ENCODE measurements around the gene TIE1.

TIE1 gene

DNA sequence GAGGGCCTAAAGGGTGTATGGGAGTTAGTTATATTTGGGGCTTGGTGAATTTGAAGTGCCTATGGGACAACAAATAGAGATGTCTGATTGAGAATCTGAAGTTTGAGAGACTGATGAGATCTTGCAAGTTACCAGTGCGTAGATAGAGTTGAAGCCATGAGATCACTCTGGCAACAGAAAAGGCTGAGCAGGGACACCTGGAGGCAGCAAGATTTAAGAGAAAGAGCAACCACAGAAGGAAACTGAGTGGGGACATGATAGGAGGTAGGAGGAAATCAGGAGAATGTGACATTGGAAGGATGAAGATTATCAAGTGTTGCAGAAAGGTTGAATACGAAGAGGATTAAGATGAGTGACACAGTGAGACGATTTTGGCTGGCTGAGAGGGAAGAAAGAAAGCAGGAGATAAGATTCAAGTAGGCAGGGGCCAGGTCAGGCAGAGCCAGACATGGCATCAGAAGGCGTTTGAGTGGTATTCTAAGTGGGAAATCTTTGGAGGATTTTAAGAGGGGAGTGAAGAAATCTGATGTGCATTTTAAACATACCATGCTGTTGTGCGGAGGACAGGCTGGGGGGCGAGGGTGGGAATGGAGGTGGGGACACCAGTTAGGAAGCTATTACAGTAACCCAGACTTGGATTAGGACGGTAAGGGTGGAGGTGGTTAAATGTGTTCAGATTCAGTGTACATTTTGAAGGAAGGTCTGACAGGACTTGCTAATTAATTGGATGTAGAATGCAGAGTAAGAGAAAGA is 33.8 kb downstream of the TIE1 start:
- in situ Hi-C loops (cut with MboI; ENCODE audit: low sequenced_read_pairs): no loop called here

DNA sequence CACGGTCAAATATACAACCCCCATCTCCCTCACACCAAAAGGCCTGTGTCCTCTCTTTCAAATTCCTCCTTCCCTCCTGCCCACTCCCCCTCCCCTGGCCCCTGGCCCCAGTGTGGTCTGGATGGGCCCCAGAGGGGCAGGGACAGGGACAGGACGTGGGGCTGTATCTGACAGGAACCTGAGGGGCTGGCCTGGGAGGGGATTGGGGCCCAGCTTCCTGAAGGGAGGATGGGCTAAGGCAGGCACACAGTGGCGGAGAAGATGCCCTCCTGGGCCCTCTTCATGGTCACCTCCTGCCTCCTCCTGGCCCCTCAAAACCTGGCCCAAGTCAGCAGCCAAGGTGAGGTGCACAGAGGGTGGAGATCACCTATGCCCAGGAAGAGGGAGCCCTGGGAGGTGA is 36.8 kb downstream of the TIE1 start, which contains the start of gene MPL:
TSS of gene MPL (plus strand) at position 231 of the 400 bp plus-strand sequence. CDS start at position 262, 31 bp downstream.
- in situ Hi-C loops (cut with MboI; ENCODE audit: low sequenced_read_pairs): no loop called here

DNA sequence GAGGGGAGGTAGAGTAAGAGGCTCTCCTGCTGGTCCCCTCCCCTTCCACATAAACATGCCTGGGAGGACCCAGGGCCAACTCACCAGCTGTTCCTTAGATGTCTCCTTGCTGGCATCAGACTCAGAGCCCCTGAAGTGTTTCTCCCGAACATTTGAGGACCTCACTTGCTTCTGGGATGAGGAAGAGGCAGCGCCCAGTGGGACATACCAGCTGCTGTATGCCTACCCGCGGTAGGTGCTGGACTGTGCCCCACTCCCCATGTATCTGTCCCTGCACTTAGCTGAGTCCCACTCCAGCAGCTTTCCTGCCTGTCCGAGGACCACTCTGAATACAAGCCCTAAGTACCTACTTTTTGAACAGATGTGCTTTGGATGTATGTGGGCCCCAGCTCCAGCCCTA is 37.2 kb downstream of the TIE1 start:
- in situ Hi-C loops (cut with MboI; ENCODE audit: low sequenced_read_pairs): no loop called here

GRCh38 chr1:43339584-43340232 is 38.9 kb downstream of the TIE1 start:
- in situ Hi-C loops (cut with MboI; ENCODE audit: low sequenced_read_pairs): no loop called here

- in situ Hi-C loops (cut with MboI; ENCODE audit: low sequenced_read_pairs): no loop called here
Observed at GRCh38 chr1:43340559-43340958, 39.8 kb downstream of the TIE1 start.

GRCh38 chr1:43344267-43344850 is 43.6 kb downstream of the TIE1 start:
- in situ Hi-C loops (cut with MboI; ENCODE audit: low sequenced_read_pairs): no loop called here

DNA sequence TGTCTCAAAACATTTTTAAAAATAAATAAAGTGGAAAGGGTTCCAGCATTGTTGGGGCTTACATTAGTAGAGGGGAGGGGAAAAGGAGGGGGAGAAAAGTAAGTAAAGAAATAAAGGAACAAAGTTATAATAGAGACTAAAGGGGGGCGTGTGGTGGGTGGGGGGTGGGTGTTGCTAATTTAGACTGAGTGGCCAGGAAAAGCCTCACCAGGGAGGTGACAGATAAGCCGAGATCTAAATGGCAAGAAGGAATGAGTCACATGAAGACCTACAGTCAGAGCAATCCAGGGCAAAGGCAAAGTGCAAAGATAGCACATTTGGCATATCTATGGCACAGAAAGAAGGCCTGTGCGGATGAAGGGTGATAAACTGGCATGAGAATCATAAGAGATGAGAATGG is 44.3 kb downstream of the TIE1 start:
- in situ Hi-C loops (cut with MboI; ENCODE audit: low sequenced_read_pairs): no loop called here

DNA sequence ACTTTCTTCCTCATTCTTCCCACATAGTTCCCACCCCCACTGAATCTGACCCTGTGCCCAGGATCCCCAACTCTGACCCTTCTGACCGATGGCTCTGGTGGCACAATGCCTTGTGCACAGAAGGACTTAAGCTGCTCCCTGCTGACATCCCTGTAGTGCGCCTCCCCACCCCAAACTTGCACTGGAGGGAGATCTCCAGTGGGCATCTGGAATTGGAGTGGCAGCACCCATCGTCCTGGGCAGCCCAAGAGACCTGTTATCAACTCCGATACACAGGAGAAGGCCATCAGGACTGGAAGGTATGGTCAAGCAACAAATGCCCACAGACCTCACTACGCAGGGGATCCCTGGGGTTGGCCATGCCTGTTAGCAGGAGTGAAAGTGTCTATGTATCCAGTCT is 45.9 kb downstream of the TIE1 start:
- in situ Hi-C loops (cut with MboI; ENCODE audit: low sequenced_read_pairs): no loop called here

- in situ Hi-C loops (cut with MboI; ENCODE audit: low sequenced_read_pairs): no loop called here
Observed at GRCh38 chr1:43348343-43348808, 47.6 kb downstream of the TIE1 start.

DNA sequence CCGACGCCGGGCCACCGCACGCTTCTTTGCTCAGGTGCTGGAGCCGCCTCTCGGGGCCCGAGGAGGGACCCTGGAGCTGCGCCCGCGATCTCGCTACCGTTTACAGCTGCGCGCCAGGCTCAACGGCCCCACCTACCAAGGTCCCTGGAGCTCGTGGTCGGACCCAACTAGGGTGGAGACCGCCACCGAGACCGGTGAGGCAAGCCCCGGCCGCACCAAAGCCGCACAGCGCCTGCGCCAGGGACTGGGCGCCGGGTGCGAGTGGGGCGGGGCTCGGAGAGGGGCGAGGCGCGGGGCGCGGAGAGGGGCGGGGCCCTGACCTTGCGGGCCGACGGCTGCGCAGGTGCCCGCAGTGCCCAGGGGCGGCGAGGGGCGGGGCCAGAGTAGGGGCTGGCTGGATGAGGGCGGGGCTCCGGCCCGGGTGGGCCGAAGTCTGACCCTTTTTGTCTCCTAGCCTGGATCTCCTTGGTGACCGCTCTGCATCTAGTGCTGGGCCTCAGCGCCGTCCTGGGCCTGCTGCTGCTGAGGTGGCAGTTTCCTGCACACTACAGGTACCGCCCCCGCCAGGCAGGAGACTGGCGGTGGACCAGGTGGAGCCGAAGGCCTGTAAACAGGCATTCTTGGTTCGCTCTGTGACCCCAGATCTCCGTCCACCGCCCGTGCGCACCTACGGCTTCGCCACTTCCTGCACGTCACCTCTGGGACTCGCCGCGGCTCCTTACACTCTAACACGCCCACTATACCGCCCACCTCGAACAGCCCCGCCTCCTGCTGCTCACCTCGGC is 48.2 kb downstream of the TIE1 start:
- in situ Hi-C loops (cut with MboI; ENCODE audit: low sequenced_read_pairs): no loop called here

DNA sequence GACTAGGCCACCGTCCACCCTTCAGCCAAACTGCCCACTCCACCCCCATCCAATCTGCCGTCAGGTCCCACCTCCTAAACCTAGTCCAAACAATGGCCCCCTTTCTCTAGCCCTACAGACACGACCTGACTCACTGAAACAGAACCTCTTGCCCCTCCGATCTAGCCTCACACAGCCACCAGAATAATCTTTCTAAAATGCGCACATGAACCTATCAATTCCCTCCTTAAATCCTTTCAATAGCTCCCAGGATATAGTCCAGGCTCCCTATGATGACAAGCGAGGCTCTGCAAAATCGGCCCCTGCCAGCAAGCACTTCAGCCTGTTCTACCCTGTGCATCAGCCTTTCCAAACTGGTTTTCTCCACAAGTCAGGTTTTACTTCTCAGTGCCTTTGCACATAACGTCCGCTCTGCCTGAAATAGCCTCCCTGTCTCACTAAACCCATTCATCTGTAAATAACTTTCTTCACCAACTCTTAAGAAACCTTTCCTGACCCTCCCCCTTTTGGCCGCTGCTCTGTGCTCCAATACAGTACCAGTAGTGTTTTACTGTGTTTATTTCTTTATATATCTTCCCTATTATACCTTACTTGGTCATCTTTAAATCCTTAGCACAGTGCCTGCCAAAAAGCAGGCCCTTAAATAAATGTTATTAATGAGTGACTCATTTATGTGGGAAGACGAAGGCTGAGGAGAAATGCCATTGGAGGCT is 49.0 kb downstream of the TIE1 start:
- in situ Hi-C loops (cut with MboI; ENCODE audit: low sequenced_read_pairs): no loop called here

GRCh38 chr1:43350976-43351375 is 50.2 kb downstream of the TIE1 start:
- in situ Hi-C loops (cut with MboI; ENCODE audit: low sequenced_read_pairs): no loop called here

GRCh38 chr1:43351421-43352350 is 50.9 kb downstream of the TIE1 start:
- in situ Hi-C loops (cut with MboI; ENCODE audit: low sequenced_read_pairs): no loop called here

GRCh38 chr1:43352351-43352705 is 51.5 kb downstream of the TIE1 start:
- in situ Hi-C loops (cut with MboI; ENCODE audit: low sequenced_read_pairs): no loop called here

DNA sequence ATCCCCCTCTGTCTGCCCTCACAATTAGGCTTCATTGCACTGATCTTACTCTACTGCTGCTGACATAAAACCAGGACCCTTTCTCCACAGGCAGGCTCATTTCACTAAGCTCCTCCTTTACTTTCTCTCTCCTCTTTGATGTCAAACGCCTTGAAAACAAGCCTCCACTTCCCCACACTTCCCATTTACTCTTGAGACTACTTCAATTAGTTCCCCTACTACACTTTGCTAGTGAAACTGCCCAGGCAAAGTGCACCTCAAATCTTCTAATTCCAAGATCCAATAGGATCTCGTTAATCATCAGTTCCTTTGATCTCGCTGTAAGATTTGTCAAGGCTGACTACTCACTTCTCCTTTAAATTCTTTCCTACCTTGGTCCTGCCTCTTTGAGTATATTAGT is 52.1 kb downstream of the TIE1 start:
- in situ Hi-C loops (cut with MboI; ENCODE audit: low sequenced_read_pairs): no loop called here

- in situ Hi-C loops (cut with MboI; ENCODE audit: low sequenced_read_pairs): no loop called here
Observed at GRCh38 chr1:43354471-43354870, 53.7 kb downstream of the TIE1 start.

- in situ Hi-C loops (cut with MboI; ENCODE audit: low sequenced_read_pairs): no loop called here
Observed at GRCh38 chr1:43354936-43355335, 54.2 kb downstream of the TIE1 start.

DNA sequence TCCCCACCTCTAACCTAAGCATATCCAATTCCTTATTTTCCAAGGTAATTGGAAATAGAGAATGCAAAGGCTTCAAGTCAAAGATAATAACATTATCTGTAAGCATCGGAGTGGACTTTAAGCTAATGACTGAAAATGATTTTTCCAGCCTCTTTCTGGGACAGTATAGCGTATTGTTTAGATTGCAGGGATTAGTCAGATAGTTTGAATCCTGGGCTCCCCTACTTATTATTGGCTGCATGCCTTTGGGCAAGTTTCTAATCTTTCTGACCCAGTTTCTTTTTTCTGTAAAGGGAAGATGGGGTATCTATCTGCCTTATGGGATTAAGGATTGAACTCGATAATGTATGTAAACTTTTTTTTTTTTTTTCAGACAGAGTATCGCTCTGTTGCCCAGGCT is 56.5 kb downstream of the TIE1 start:
- in situ Hi-C loops (cut with MboI; ENCODE audit: low sequenced_read_pairs): no loop called here

DNA sequence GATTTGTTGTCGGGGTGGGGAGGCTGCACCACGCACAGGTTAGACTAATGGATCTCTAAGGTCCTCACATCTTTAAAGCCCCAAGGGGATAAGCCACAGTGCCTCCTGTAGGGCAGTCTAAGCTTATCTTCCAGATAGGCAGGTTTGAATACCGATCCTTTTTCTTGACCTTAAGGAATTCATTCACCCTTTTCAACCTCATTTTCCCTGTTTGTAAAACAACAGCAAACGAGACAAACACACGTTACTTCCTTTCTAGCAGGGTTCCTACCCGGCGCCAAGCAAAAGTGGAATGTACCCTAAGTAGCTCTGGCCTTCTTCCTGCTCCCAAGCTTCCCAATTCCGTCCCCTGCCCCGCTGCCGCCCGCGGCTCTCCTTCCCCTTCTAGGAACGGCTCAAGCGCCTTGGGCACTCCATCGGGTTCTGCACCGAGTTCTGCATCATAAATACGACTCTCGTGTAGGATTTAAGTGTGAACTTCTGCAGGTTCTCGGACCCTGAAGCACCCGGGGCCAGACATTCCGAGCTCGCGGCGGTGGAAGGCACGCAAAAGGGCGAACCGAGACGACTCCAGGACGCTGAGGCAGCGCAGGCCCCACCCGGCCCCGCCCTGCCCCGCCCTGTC is 57.5 kb downstream of the TIE1 start:
- in situ Hi-C loops (cut with MboI; ENCODE audit: low sequenced_read_pairs): no loop called here

Data from HL-60/S4 (cell line).